NCI-H345 treated with DMSO at 0.1 percent for 48 hours (cell line): Measurements from ENCODE around the gene OSBPL2.

ENCODE experiments used
- DNase-seq: peaks from one replicate; lab custom pipeline; 2025; ENCODE audit not compliant: unreplicated experiment; lab: John Stamatoyannopoulos, UW

Gene OSBPL2

GRCh38 chr20:62309198-62309944 is 71.0 kb downstream of the OSBPL2 start:
- DNase-seq, result no peak

DNA sequence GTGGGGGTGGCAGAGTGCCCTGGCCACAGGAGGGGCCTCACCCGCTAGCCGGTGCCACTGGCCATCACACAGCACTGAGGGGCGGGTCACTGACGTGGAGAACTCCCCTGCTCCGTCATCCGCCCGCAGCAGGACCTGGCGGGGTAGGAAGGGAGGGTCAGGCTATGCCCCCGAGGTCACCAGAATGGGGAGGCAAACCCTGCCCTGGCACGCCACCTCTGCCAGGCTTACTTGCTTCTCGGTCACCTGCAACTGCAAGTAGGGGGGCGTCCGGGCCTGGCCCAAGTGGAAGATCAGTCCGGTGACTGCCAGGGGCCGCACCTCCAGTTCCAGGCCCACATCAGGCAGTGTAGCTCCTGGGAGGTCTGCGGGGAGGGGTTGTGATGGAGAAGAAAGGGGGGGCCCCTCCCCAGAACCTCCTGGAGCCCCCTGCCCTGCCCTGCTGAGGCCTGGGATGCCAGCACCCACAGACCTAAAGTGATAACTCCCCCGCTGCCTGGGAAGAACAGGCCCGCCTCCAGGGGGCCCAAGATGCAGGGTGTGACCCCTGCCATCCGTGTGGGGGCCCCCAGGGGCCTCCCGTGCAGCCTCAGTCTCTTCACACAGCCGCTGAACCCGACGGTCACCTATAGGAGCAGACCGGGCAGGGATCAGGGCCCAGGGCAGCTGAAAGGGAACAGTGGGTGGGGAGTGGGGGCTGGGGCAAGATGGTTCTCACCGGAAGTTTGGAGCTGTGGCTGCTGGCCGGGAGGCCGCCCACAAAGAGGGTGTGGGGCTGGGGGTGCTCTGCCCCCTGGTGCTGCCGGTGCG is 71.8 kb downstream of the OSBPL2 start:
- DNase-seq, result no peak

- DNase-seq, result no peak
Measured at GRCh38 chr20:62310757-62311121, 72.4 kb downstream of the OSBPL2 start.

DNA sequence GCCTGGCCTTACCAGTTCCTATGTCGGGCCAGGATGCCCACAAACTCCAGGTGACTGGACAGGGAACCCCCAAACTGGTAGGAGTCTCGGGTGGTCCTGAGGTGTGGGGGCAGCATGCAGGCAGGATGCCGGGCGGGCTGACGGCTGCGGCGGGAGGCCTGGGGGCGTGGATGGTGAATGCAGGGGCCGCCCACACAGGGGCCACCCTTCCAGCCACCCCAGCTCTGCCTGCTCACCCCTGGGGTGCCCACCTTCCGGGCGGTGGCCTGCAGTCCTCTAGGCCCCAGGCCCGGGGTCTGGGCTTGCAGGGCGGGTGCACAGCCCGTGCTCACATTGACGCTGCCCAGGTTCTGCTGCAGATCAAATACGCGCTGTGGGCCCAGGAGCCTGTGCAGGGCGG is 72.8 kb downstream of the OSBPL2 start:
- no peak for DNase-seq

GRCh38 chr20:62311832-62312661 is 73.7 kb downstream of the OSBPL2 start:
- no peak for DNase-seq

DNA sequence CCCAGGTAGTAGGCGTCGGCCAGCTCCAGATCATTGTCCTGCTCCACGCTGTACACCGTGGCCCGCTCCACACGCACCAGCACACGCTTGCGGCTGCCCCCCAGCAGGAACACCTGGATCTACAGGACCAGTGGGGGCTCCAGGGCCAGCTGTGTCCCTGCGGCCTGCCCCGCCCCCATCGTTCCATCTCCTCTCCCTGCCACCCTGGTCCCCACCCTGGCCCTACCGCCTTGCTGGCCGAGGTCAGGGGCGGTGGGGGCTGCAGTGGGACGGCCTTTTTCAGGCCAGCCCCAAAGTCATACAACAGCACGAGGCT is 74.3 kb downstream of the OSBPL2 start:
- no peak for DNase-seq

GRCh38 chr20:62313021-62313420 is 74.7 kb downstream of the OSBPL2 start:
- DNase-seq, result no peak

DNA sequence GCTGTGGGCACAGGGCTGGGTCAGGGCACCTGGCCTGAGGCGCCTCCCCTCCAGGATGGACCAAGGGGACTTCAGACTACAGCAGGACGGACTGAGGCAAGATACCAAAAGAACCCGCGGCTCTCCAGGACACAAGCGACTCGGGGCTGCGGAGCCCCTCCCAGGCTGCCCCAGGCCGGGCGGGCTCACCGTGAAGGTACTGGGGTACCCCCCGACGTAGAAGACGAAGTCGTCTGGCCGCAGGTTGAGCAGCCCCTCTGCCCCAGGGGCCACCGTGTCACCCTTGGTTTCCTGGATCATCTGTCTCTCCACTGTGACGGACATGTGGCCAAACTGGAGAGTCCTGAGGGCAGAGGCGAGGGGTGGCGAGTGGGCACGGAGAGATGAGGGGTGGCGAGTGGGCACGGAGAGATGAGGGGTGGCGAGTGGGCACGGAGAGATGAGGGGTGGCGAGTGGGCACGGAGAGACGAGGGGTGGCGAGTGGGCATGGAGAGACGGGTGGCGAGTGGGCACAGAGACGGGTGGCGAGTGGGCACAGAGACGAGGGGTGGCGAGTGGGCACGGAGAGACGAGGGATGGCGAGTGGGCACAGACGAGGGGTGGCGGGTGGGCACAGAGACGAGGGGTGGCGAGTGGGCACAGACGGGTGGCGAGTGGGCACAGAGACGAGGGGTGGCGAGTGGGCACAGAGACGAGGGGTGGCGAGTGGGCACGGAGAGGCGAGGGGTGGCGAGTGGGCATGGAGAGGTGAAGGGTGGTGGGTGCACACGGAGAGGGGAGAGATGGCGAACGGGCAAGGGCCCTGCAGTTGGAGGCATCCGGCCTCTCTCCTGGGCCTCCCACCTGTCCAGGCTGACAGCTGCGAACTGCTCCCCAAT is 75.4 kb downstream of the OSBPL2 start:
- no peak for DNase-seq

- DNase-seq, result no peak
Measured at GRCh38 chr20:62314339-62314638, 76.0 kb downstream of the OSBPL2 start.

DNA sequence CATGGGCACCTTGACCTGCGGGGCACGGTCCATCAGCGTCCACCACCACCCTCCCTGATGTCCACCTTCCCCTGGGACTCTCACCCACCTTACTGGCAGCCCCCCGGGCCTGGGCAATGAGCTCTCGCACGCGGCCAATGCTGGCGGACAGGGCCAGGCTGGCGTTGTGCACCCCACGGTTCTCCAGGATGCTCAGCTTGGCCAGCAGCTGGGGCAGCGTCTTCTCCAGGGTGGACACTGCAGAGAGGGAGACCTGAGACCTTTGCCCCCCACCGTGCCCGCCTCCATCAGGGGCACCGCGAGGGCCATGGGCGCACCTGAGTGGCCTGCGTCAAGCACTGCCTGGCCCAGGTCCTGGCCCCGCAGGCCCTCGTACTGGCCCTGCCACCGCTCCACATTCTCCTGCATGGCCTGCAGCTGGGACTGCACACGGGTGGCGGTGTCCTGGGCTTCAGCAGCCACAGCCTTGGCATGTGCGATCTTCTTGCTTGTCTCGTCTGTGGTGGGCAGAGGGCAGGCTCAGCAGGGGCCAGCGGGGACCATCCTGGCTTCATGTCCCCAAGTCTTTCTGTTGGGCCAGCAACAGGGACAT is 76.5 kb downstream of the OSBPL2 start:
- no peak for DNase-seq

DNA sequence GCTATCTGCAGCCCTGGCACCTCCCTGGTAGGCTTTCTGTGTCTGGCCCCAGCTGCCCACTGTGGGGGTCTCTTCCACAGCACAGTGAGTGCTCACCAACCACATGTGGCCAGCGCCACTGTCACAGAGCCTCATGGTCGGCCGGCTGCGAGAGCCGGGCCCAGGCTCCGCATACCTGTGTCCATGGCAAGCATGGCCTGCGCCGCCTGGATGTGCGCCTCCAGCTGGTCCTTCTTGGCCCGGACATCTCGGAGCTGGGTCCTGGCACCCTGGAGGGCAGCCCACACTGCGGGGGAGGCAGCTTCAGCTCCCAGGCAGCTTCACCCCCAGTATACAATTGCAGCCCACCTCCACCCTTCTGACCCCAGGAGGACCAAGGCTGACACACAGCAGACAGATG is 77.5 kb downstream of the OSBPL2 start:
- DNase-seq, result no peak

GRCh38 chr20:62316331-62317166 is 78.2 kb downstream of the OSBPL2 start:
- no peak for DNase-seq

DNA sequence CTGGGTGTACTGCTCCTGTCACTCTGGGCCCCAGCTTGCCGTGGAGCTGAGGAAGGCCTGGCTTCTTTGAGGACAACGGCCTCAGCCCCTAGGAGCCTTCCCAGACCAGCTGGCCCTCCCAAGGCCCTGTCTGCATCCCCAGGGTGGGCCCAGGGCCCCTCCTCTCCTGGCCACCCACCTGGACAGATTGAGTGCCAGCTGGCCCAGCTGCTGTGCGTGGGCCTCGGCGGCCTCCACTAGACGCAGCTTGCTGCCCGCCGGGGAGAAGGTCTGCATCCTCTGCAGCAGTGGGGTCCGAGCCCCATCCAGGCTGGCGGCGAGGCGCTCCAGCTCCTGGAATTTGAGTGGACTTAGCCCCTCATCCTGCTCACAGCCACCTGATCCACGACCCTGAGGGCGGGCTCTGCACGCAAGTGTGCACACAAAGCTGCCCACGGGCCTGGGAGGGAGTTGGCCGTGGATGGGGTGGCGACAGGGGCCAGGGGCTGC is 78.9 kb downstream of the OSBPL2 start:
- DNase-seq, result no peak

DNA sequence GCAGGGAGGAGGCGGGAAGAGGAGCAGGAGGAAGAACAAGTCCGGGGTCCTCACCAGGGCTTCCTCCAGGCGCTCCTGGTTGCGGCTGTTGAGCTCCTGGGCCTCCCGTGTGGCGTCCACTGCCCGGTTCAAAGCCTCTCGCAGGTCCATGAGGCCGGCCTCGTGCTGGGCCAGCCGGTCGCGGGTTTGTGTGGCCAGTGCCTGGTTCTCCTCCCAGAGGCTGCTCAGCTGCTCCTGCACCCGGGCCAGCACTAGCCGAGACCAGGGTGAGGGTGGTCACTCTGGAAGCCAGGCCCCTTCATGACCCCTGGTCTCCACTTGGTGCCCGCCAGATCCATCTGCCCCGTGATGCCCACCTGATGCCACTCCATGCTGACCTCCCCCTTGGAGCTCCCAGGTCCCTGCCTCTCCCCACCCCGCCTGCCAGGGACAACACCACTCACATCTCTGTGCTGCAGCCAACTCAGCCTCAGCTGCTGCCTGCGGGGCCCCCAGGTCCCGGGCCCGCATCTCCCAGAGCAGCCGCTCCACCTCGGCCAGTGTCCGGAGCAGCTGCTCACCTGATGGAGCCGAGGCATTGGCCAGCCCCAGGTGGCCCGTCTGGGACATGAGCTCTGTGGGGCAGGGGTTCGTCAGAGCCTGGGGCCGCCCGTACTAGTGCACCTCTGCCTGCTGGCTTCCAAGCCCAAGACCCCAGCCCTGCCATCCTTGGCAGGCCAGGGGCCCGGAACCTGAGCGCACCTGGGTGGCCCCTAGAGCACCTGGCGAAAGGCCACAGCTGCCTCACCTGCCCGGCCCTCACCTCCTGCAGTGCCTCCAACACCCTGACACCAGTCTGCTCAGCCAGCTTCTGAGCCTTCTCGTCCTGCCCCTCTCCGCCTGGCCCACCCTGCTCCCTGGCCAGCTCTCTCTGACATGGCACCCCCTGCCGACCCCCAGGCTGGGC is 80.4 kb downstream of the OSBPL2 start:
- no peak for DNase-seq

GRCh38 chr20:62319346-62319909 is 81.1 kb downstream of the OSBPL2 start:
- DNase-seq, result no peak

DNA sequence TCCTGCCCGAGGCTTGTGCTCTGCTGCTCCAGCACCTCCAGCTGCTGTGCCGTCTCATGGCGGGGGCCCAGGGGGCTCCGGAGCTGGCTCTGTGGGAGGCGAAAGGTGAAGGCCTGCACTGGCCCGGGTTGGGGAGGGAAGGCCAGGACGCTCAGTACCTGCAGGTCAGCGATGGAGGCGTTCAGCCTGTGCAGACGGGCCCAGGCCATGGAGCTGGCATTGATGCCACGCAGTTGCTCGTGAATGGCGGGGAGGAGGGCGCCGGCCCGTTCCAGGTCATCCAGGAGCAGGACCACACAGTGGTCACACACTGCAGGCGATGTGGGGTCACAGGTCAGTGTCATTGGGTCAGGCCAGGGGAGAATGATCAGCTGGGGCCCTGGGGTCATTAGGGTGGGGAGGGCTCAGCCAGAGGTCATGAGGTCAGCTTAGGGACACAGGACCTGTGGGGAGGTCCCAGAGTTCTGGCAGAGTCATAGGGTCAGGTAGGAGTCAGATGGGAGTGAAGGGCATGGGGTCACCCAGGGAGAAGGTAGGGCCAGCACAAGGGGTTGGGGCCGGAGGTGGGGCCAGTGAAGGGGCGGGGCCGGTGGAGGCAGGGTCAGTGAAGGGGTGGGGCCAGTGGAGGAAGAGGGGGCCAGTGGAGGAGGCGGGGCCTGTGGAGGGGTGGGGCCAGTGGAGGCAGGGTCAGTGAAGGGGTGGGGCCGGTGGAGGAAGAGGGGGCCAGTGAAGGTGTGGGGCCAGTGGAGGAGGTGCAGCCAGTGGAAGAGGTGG is 82.4 kb downstream of the OSBPL2 start:
- no peak for DNase-seq

GRCh38 chr20:62321521-62321948 is 83.2 kb downstream of the OSBPL2 start:
- DNase-seq, result no peak
